Inflammatory macrophage treated with lipopolysaccharide for 1 hour (primary cell): ENCODE results near the gene MATR3.
"Not testable (repeated sequence)": the region's sequence is repeated elsewhere in the genome, so short reads cannot be mapped to it uniquely, and the experiment has no call there.

Experiments
- DNase-seq, 2 donors: peaks; one replicate each; pipeline ENCODE4 v3.0.0-alpha.2; 2020 to 2022

Gene MATR3

DNA sequence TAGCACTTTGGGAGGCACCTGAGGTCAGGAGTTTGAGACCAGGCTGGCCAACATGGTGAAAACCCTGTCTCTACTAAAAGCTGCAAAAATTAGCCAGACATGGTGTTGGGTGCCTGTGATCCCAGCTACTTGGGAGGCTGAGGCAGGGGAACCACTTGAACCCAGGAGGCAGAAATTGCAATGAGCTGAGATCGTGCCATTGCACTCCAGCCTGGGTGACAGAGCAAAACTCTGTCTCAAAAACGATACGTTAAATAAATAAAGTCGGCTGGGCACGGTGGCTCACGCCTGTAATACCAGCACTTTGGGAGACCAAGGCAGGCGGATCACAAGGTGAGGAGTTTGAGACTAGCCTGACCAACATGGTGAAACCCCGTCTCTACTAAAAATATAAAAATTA is 62.4 kb downstream of the MATR3 start:
- DNase-seq = not testable (repeated sequence)

GRCh38 chr5:139358064-139358463 is 64.5 kb downstream of the MATR3 start:
- no peak for DNase-seq

GRCh38 chr5:139360384-139360783 is 66.8 kb downstream of the MATR3 start:
- DNase-seq = no peak

DNA sequence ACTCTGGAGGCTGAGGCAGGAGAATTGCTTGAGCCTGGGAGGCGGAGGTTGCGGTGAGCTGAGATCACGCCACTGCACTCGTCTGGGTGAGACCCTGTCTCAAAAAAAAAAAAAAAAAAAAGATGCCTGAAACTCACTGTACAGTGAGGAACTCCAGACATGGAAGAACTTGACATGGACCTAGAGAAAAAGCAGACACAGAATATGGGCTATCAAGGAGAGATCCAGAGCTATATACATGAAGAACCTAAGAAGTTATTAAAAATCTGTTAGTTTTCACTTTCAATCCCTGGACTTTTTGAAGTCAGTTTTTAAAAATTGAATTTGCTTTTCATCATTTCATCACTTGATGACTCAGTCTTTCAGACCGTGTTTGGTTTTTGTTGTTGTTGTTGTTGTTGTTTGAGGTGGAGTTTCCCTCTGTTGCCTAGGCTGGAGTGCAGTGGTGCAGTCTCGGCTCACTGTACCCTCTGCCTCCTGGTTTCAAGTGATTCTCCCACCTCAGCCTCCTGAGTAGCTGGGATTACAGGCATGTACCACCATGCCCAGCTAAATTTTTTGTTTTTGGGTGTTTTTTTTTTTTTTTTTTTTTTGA is 68.4 kb downstream of the MATR3 start:
- DNase-seq = no peak

GRCh38 chr5:139363937-139364336 is 70.4 kb downstream of the MATR3 start:
- no peak for DNase-seq

GRCh38 chr5:139364466-139364865 is 70.9 kb downstream of the MATR3 start:
- DNase-seq = no peak

DNA sequence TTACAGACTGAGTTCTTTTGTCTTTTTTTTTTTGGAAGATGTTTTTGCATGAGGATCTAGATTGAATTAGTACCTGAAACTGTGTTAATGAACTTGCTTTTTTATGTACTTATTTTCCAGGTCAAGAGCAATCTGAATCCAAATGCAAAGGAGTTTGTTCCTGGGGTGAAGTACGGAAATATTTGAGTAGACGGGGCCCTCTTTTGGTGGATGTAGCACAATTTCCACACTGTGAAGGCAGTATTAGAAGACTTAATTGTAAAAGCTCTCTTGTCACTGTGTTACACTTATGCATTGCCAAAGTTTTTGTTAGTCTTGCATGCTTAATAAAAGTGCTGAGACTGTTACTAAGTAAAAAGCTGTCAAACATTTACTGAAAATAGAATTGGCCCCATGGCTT is 75.1 kb downstream of the MATR3 start:
- DNase-seq = no peak

- DNase-seq = no peak
Observed at GRCh38 chr5:139369181-139369580, 75.6 kb downstream of the MATR3 start.

- DNase-seq = no peak
Observed at GRCh38 chr5:139371482-139372435, 78.2 kb downstream of the MATR3 start.

DNA sequence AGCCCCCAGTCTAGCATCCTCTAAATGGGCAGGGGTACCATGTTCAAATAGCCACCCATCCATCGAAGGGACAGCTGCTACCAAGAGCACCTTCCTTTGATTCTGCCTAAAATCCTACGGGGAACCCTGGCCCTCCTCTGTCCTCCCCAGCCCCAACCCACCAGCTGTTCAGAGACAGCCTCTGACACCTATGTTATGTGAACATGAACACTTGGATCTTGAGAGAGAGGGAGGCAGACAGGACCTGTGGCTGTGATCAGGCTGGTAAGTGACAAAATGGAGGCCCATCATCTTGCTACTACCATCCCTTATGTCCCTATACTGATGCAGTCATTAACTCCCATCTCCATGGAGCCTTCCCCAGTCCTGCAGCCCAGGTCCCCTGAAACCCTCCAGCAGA is 81.4 kb downstream of the MATR3 start:
- no peak for DNase-seq

DNA sequence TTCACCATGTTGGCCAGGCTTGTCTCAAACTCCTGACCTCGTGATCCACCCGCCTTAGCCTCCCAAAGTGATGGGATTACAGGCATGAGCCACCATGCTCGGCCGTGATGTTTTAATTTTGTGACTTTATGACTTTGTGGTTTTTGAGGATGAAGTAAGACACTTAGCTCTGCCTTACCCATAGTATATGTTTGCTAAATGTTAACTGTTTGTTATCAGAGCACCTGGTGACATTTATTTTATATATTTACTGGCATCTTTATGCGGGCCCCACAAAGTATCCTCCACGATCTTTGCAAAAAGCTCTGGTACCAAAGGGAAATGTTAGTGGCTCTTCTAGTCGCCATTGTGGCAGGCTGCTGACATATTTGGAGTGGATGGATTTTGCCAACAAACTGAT is 82.8 kb downstream of the MATR3 start:
- no peak for DNase-seq

DNA sequence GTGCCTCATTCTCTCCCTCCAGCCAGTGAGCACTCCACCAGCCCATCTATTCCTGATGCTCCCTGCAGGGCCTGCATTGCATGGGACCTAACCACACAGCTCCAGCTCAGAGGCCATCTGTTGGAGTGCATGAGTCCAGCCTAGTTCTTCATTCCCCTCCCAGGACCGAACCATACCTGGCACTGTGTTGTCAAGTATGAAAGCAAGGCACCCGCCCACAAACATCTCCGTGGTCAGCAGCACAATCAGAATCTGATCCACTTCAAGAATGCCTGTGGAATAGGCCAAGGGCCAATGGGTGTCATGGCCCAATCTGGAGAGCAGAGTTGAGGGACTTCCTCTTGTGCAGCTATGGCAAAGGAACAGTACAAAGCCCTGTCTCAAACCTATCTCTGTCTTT is 83.7 kb downstream of the MATR3 start:
- no peak for DNase-seq

- no peak for DNase-seq
Observed at GRCh38 chr5:139378101-139378825, 84.7 kb downstream of the MATR3 start.

- DNase-seq = no peak
Observed at GRCh38 chr5:139378941-139379361, 85.4 kb downstream of the MATR3 start.

DNA sequence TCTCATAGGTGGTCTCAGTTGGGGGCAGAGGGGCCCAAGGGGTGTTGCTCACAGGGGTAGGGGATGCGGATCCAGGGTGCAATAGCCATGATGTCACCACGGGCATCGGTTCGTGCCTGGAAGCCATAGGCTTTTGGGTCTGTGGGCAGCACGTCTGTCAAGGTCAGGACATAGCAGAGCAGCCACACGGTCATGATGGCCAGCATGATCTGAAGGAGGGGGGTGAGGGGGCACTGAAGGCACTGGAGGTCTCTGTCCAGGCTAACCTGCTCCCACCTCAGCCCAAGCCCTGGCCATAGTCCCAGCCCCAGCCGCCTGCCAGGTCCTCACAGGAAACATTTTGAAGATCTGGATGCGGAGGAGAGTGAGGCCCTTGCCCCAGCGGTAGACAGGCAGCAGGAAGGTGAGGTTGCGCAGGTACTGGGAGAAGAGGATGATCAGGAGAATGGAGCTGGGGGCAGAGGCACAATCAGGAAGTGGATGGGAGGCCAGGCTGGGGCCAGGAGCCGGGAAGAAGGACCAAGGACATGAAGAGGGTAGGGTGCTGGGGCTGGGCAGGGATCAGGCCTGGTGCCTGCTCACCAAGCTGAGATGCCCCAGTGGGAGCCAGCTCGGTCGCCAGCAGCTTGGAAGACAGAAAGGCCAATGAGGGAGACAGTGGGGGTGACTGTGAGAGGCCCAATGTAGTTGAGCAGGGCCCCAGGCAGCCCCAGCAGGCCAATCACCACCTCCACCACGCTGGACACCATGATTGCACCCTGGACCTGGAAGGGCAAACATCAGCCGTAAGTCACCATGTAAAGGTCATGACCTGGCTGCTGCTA is 86.3 kb downstream of the MATR3 start:
- DNase-seq = no peak
